Renal cortical epithelial cell (primary cell): ENCODE measurements around the gene GAL3ST1. TPM values are rescaled to one million over a fixed set of nuclear protein-coding genes. Genes with fewer than 3 reads are reported as not detected.

Experiments used
- DNase-seq: peaks from one replicate; pipeline ENCODE4 v3.0.0-alpha.2; 2011; ENCODE audit warnings: low read depth
- total RNA-seq: library from RNA; depleted of rRNA; stranded (reverse); fragments of >200 nt; gene quantifications from 2 replicates; pipeline ENCODE4 v1.2.3, GENCODE V29; 2014

The GAL3ST1 gene
- total RNA-seq, 1 donor from 2014 or later: 6.4 TPM

GRCh38 chr22:30535182-30535581 is 39.3 kb downstream of the GAL3ST1 start:
- DNase-seq: no peak

GRCh38 chr22:30531651-30532608 is 42.5 kb downstream of the GAL3ST1 start:
- no peak for DNase-seq

- DNase-seq: no peak
Observed at GRCh38 chr22:30526656-30527055, 47.8 kb downstream of the GAL3ST1 start.

GRCh38 chr22:30523646-30524489 is 50.6 kb downstream of the GAL3ST1 start:
- peak; percentile 4 for DNase-seq

GRCh38 chr22:30521368-30522156 is 52.9 kb downstream of the GAL3ST1 start:
- DNase-seq: no peak

GRCh38 chr22:30519842-30520425 is 54.5 kb downstream of the GAL3ST1 start:
- no peak for DNase-seq

- no peak for DNase-seq
Observed at GRCh38 chr22:30516731-30517130, 57.7 kb downstream of the GAL3ST1 start.

GRCh38 chr22:30516273-30516672 is 58.2 kb downstream of the GAL3ST1 start:
- DNase-seq: no peak

- DNase-seq: no peak
Observed at GRCh38 chr22:30514252-30514651, 60.2 kb downstream of the GAL3ST1 start.

- DNase-seq: no peak
Observed at GRCh38 chr22:30513462-30513861, 61.0 kb downstream of the GAL3ST1 start.

- no peak for DNase-seq
Observed at GRCh38 chr22:30511911-30512310, 62.6 kb downstream of the GAL3ST1 start.

GRCh38 chr22:30511109-30511508 is 63.4 kb downstream of the GAL3ST1 start:
- no peak for DNase-seq

- DNase-seq: no peak
Observed at GRCh38 chr22:30508216-30508615, 66.2 kb downstream of the GAL3ST1 start.

GRCh38 chr22:30507670-30508069 is 66.8 kb downstream of the GAL3ST1 start:
- DNase-seq: no peak

GRCh38 chr22:30506507-30506968 is 67.9 kb downstream of the GAL3ST1 start:
- DNase-seq: no peak

Other genes starting within 250 kb of the GAL3ST1 start
- 21.4 and 23.6 TPM in 2 replicates for gene TBC1D10A, start 247.7 kb downstream of the GAL3ST1 start, total RNA-seq
- 9.6 and 42.1 TPM in 2 replicates for gene SF3A1, start 217.8 kb downstream of the GAL3ST1 start, total RNA-seq
- 2.6 and 12.1 TPM in 2 replicates for gene CCDC157, start 217.7 kb downstream of the GAL3ST1 start, total RNA-seq
- 29.3 and 33.2 TPM in 2 replicates for gene RNF215, start 187.3 kb downstream of the GAL3ST1 start, total RNA-seq
- gene SEC14L2, start 177.6 kb downstream of the GAL3ST1 start, total RNA-seq: 57.3 and 97.9 TPM in 2 replicates
- 26.5 and 45.3 TPM in 2 replicates for gene MTFP1, start 148.9 kb downstream of the GAL3ST1 start, total RNA-seq
- not detected in 2 replicates for gene SEC14L3, start 102.6 kb downstream of the GAL3ST1 start, total RNA-seq
- gene SEC14L4, start 69.0 kb downstream of the GAL3ST1 start, total RNA-seq: 1.2 TPM in 1 of 2 replicates, not detected in the other
- gene SEC14L6, start 27.9 kb downstream of the GAL3ST1 start, total RNA-seq: 20.3 and 37.3 TPM in 2 replicates
- gene PES1, start 17.2 kb upstream of the GAL3ST1 start, total RNA-seq: 77.6 and 84.0 TPM in 2 replicates
- gene TCN2, start 32.5 kb upstream of the GAL3ST1 start, total RNA-seq: 9.2 and 26.0 TPM in 2 replicates
- gene SLC35E4, start 61.1 kb upstream of the GAL3ST1 start, total RNA-seq: 7.8 and 7.9 TPM in 2 replicates
- 8.2 and 19.5 TPM in 2 replicates for gene DUSP18, start 93.2 kb upstream of the GAL3ST1 start, total RNA-seq
- 1.4 and 1.5 TPM in 2 replicates for gene OSBP2, start 120.2 kb upstream of the GAL3ST1 start, total RNA-seq